BLaER1 treated with 17β-estradiol and CSF1 and Interleukin-3, amounts not matched to agents 10 nM and 100 nM (cell line): ENCODE results near the gene DDX11.
A peak's percentile ranks its signal among the peaks of the same experiment; 100 is the strongest.
"Not testable (repeated sequence)": the region's sequence is repeated elsewhere in the genome, so short reads cannot be mapped to it uniquely, and the experiment has no call there.

ENCODE experiments used
- H3K27ac ChIP-seq, 11 experiments: shearing (Covaris generic); formaldehyde crosslinking; 2 replicates each; pipeline ENCODE4 v1.8.1; 2022
- H3K27me3 ChIP-seq, 11 experiments: shearing (Covaris generic); formaldehyde crosslinking; 2 replicates each; pipeline ENCODE4 v1.8.1; 2022
- H3K36me3 ChIP-seq, 11 experiments: shearing (Covaris generic); formaldehyde crosslinking; 2 replicates each; pipeline ENCODE4 v1.8.1; 2022
- H3K4me1 ChIP-seq, 10 experiments: shearing (Covaris generic); formaldehyde crosslinking; 2 replicates each; pipeline ENCODE4 v1.8.1; 2022
- H3K4me2 ChIP-seq, 11 experiments: shearing (Covaris generic); formaldehyde crosslinking; 2 replicates each; pipeline ENCODE4 v1.8.1; 2022
- H3K4me3 ChIP-seq, 10 experiments: shearing (Covaris generic); formaldehyde crosslinking; 2 replicates each; pipeline ENCODE4 v1.8.1; 2022
- H3K9ac ChIP-seq, 11 experiments: shearing (Covaris generic); formaldehyde crosslinking; 2 replicates each; pipeline ENCODE4 v1.8.1; 2022
- H3K9me3 ChIP-seq, 11 experiments: shearing (Covaris generic); formaldehyde crosslinking; replicated peaks in 1 of 11; 2 replicates each; pipeline ENCODE4 v1.8.1; 2022
- H4K20me1 ChIP-seq, 11 experiments: shearing (Covaris generic); formaldehyde crosslinking; 2 replicates each; pipeline ENCODE4 v1.8.1; 2022
- Cebpa-rat ChIP-seq, 11 experiments: shearing (Covaris generic); IDR thresholded peaks; 2 replicates each; pipeline ENCODE4 v1.8.1; 2022

The DDX11 gene

GRCh38 chr12:31035226-31035625 lies 38.4 kb upstream of the DDX11 start:
- Histone ChIP-seq H3K27ac (no peak overlapping the region), H3K4me1 (peaks cover 0 to 8% (median 2%) of the 10 kb centered on the region in 10 experiments; a peak in 7 of 20 replicates), H3K4me3 (no peak overlapping the region), H3K36me3 (no peaks in the 10 kb centered on the region), H3K9me3 (no peaks in the 10 kb centered on the region), H4K20me1 (no peaks in the 10 kb centered on the region), H3K9ac (no peak overlapping the region), H3K4me2 (no peak overlapping the region), H3K27me3 (no peaks in the 10 kb centered on the region)
- no peak for TF ChIP-seq Cebpa-rat (IDR thresholded peaks at IDR 0.05)

- H3K9me3 ChIP-seq = no peaks in the 10 kb centered on the region
- no peak overlapping the region for H3K4me3 ChIP-seq
- H3K4me1 ChIP-seq = peaks cover 0 to 9% (median 4%) of the 10 kb centered on the region in 10 experiments; a peak in 12 of 20 replicates
- no peak overlapping the region for H3K9ac ChIP-seq
- peak overlapping the region in 5 of 11 experiments; percentile 4 to 39 (median 7); a peak in 4 of 22 replicates for H3K4me2 ChIP-seq
- H3K27me3 ChIP-seq = no peaks in the 10 kb centered on the region
- no peak overlapping the region for H3K27ac ChIP-seq
- no peaks in the 10 kb centered on the region for H4K20me1 ChIP-seq
- TF ChIP-seq Cebpa-rat (IDR thresholded peaks at IDR 0.05) = no peak
- no peaks in the 10 kb centered on the region for H3K36me3 ChIP-seq
Observed at GRCh38 chr12:31035967-31036665, 37.5 kb upstream of the DDX11 start.

GRCh38 chr12:31037028-31037427 lies 36.6 kb upstream of the DDX11 start:
- Histone ChIP-seq H3K4me3 (no peak overlapping the region), H4K20me1 (no peaks in the 10 kb centered on the region), H3K36me3 (no peaks in the 10 kb centered on the region), H3K27me3 (no peaks in the 10 kb centered on the region), H3K9ac (no peak overlapping the region), H3K9me3 (no peaks in the 10 kb centered on the region), H3K4me2 (no peak overlapping the region), H3K27ac (no peak overlapping the region), H3K4me1 (peaks cover 3 to 18% (median 13%) of the 10 kb centered on the region in 10 experiments; a peak in 16 of 20 replicates)
- TF ChIP-seq Cebpa-rat (IDR thresholded peaks at IDR 0.05) = no peak

- Histone ChIP-seq H3K4me3 (no peak overlapping the region), H4K20me1 (no peaks in the 10 kb centered on the region), H3K27ac (no peak overlapping the region), H3K4me1 (peaks cover 3 to 20% (median 15%) of the 10 kb centered on the region in 10 experiments; a peak in 16 of 20 replicates), H3K36me3 (no peaks in the 10 kb centered on the region), H3K27me3 (no peaks in the 10 kb centered on the region), H3K4me2 (no peak overlapping the region), H3K9ac (no peak overlapping the region), H3K9me3 (no peaks in the 10 kb centered on the region)
- TF ChIP-seq Cebpa-rat (IDR thresholded peaks at IDR 0.05) = no peak
Observed at GRCh38 chr12:31037931-31038330, 35.7 kb upstream of the DDX11 start.

GRCh38 chr12:31041033-31041564 lies 32.6 kb upstream of the DDX11 start:
- Histone ChIP-seq H3K9ac (peak overlapping the region in 1 of 11 experiments; percentile 3; a peak in 1 of 22 replicates), H3K36me3 (no peaks in the 10 kb centered on the region), H3K9me3 (no peaks in the 10 kb centered on the region), H3K4me1 (peaks cover 3 to 17% (median 14%) of the 10 kb centered on the region in 10 experiments; a peak in 16 of 20 replicates), H3K4me3 (no peak overlapping the region), H3K27ac (no peak overlapping the region), H3K4me2 (peak overlapping the region in 9 of 11 experiments; percentile 35 to 69 (median 53); a peak in 16 of 22 replicates), H3K27me3 (no peaks in the 10 kb centered on the region), H4K20me1 (no peaks in the 10 kb centered on the region)
- TF ChIP-seq Cebpa-rat (IDR thresholded peaks at IDR 0.05) = no peak

GRCh38 chr12:31050143-31050542 lies 23.5 kb upstream of the DDX11 start:
- H3K27me3 ChIP-seq, H3K4me2 ChIP-seq, H3K27ac ChIP-seq, H3K9me3 ChIP-seq, H4K20me1 ChIP-seq, H3K9ac ChIP-seq, H3K4me1 ChIP-seq, H3K36me3 ChIP-seq, H3K4me3 ChIP-seq: not testable (repeated sequence)

GRCh38 chr12:31050548-31050947 lies 23.1 kb upstream of the DDX11 start:
- not testable (repeated sequence) for H3K4me2 ChIP-seq, H3K9ac ChIP-seq, H4K20me1 ChIP-seq, H3K9me3 ChIP-seq, H3K27me3 ChIP-seq, H3K4me3 ChIP-seq, H3K4me1 ChIP-seq, H3K36me3 ChIP-seq, H3K27ac ChIP-seq

GRCh38 chr12:31051692-31052091 lies 22.0 kb upstream of the DDX11 start:
- 0 out of 22 replicates have a peak overlapping the region, but pooled peaks of 2 of the 11 experiments have one; percentile 6 to 7 for H3K4me2 ChIP-seq
- not testable (repeated sequence) for H3K9me3 ChIP-seq, H3K9ac ChIP-seq, H3K27ac ChIP-seq, H4K20me1 ChIP-seq, H3K36me3 ChIP-seq, H3K27me3 ChIP-seq, H3K4me1 ChIP-seq, H3K4me3 ChIP-seq

GRCh38 chr12:31052121-31052520 lies 21.5 kb upstream of the DDX11 start:
- not testable (repeated sequence) for H3K36me3 ChIP-seq, H3K4me1 ChIP-seq, H4K20me1 ChIP-seq, H3K9ac ChIP-seq, H3K27me3 ChIP-seq, H3K4me3 ChIP-seq, H3K9me3 ChIP-seq, H3K27ac ChIP-seq
- 0 out of 22 replicates have a peak overlapping the region, but pooled peaks of 2 of the 11 experiments have one; percentile 6 to 7 for H3K4me2 ChIP-seq

GRCh38 chr12:31052666-31053439 lies 20.8 kb upstream of the DDX11 start:
- H3K36me3 ChIP-seq, H3K27ac ChIP-seq, H3K9me3 ChIP-seq, H3K4me2 ChIP-seq, H4K20me1 ChIP-seq, H3K4me3 ChIP-seq, H3K4me1 ChIP-seq, H3K27me3 ChIP-seq, H3K9ac ChIP-seq: not testable (repeated sequence)

- not testable (repeated sequence) for H3K4me1 ChIP-seq, H3K4me2 ChIP-seq, H3K4me3 ChIP-seq, H3K27ac ChIP-seq, H3K27me3 ChIP-seq, H3K36me3 ChIP-seq, H3K9me3 ChIP-seq, H3K9ac ChIP-seq, H4K20me1 ChIP-seq
Observed at GRCh38 chr12:31053944-31054343, 19.7 kb upstream of the DDX11 start.
